AG04449 (cell line): ENCODE measurements around the gene MAP2K1.
"Not testable (repeated sequence)": the region's sequence is repeated elsewhere in the genome, so short reads cannot be mapped to it uniquely, and the experiment has no call there.

Experiments
- CTCF ChIA-PET: fragments of 350-600 bp; formaldehyde crosslinking; extraction: SDS; loops from one replicate; lab custom pipeline; 2021; ENCODE audit warnings: antibody characterized with exemption; lab: Yijun Ruan, JAX
- POLR2A ChIA-PET: fragments of 400-600, 350-600 bp; formaldehyde crosslinking; extraction: SDS; loops from one replicate; lab custom pipeline; 2020; ENCODE audit warnings: antibody characterized with exemption, inconsistent platforms; lab: Yijun Ruan, JAX
- DNase-seq: peaks from one replicate; pipeline ENCODE4 v3.0.0-alpha.2; 2010; ENCODE audit warnings: low read depth, low spot score
- H3K4me3 ChIP-seq: 2 replicates; pipeline ENCODE4 v1.5.1; 2011; ENCODE audit warnings: low read depth, mild to moderate bottlenecking, control low read depth, low read length
- CTCF ChIP-seq: IDR thresholded peaks from one replicate; pipeline ENCODE4 v1.5.1; 2011; ENCODE audit warnings: mild to moderate bottlenecking, moderate library complexity, low read length, control low read depth, inconsistent platforms; ENCODE audit not compliant: insufficient read depth; ENCODE audit errors: missing control alignments

Gene MAP2K1

GRCh38 chr15:66440501-66440900 lies 53.8 kb downstream of the MAP2K1 start:
- no peak for DNase-seq
- POLR2A ChIA-PET = no interaction called here
- CTCF ChIA-PET = interaction anchor here (0.9 kb wide), 1 partner anchor 9 kb away, joined by 3 read pairs; no protein-coding TSS in a partner anchor
- no peak for TF ChIP-seq CTCF
- H3K4me3 ChIP-seq = no peak overlapping the region

- DNase-seq = no peak
- no peak overlapping the region for H3K4me3 ChIP-seq
- TF ChIP-seq CTCF = no peak
- ChIA-PET CTCF (no interaction called here), POLR2A (no interaction called here)
Observed at GRCh38 chr15:66452420-66452819, 65.7 kb downstream of the MAP2K1 start.

GRCh38 chr15:66452971-66453580 lies 66.4 kb downstream of the MAP2K1 start:
- DNase-seq = no peak
- ChIA-PET POLR2A (no interaction called here), CTCF (no interaction called here)
- H3K4me3 ChIP-seq = no peak overlapping the region
- no peak for TF ChIP-seq CTCF

GRCh38 chr15:66454143-66454542 lies 67.4 kb downstream of the MAP2K1 start:
- POLR2A ChIA-PET = no interaction called here
- CTCF ChIA-PET = no interaction called here
- no peak for DNase-seq
- no peak overlapping the region for H3K4me3 ChIP-seq
- no peak for TF ChIP-seq CTCF

- POLR2A ChIA-PET = no interaction called here
- no peak overlapping the region for H3K4me3 ChIP-seq
- CTCF ChIA-PET = interaction anchor here (1.5 kb wide), 1 partner anchor 42 kb away, joined by 4 read pairs; the partner anchor contains the start of gene SNAPC5
- DNase-seq = no peak
- TF ChIP-seq CTCF = no peak
Observed at GRCh38 chr15:66456211-66456610, 69.5 kb downstream of the MAP2K1 start.

GRCh38 chr15:66459818-66460615 lies 73.3 kb downstream of the MAP2K1 start:
- H3K4me3 ChIP-seq = no peak overlapping the region
- no peak for TF ChIP-seq CTCF
- CTCF ChIA-PET = interaction anchor here (4.2 kb wide), 1 partner anchor 38 kb away, joined by 24 read pairs; the partner anchor contains the start of gene SNAPC5
- DNase-seq = no peak
- POLR2A ChIA-PET = interaction anchor here (0.6 to 0.9 kb wide), 2 partner anchors 11 to 18 kb away, joined by 3 read pairs; no protein-coding TSS in a partner anchor

- not testable (repeated sequence) for H3K4me3 ChIP-seq, DNase-seq
- ChIA-PET POLR2A (interaction anchor here (0.9 kb wide), 1 partner anchor 10 kb away, joined by 3 read pairs; no protein-coding TSS in a partner anchor), CTCF (interaction anchor here (4.2 kb wide), 1 partner anchor 37 kb away, joined by 24 read pairs; the partner anchor contains the start of gene SNAPC5)
Observed at GRCh38 chr15:66461294-66461693, 74.6 kb downstream of the MAP2K1 start.
